HCT116 (cell line): ENCODE measurements around the gene CHDH. TPM values are rescaled to one million over a fixed set of nuclear protein-coding genes. Genes with fewer than 3 reads are reported as not detected.

Experiments used
- ATAC-seq: fragments of 200-7000 bp; cut with Tn5 transposase; 2 replicates; pipeline ENCODE4 v1.9.1; 2020; ENCODE audit warnings: mild to moderate bottlenecking, moderate library complexity
- BruUV-seq: library from RNA; stranded (reverse); fragments of 400-500 nt; replicated peaks from 2 replicates; lab custom pipeline; 2021; lab: Mats Ljungman, UMichigan
- CTCF ChIA-PET: fragments of 300-600 bp; sonication (Branson Sonifier 250); formaldehyde crosslinking; loops from one replicate; lab custom pipeline; 2021; ENCODE audit warnings: antibody characterized with exemption; lab: Charles Lee
- POLR2A ChIA-PET: fragments of 300-600, 350-600 bp; sonication (Branson Sonifier 250); formaldehyde crosslinking; loops from one replicate; lab custom pipeline; 2021; ENCODE audit warnings: antibody characterized with exemption; lab: Charles Lee
- RAD21 ChIA-PET, 2 experiments: fragments of 300-600 bp; sonication (Branson Sonifier 250); formaldehyde crosslinking; loops; one replicate each; lab custom pipeline; 2023; ENCODE audit warnings: low total read pairs in 2 of 2; ENCODE audit not compliant: uncharacterized antibody in 2 of 2, unreplicated experiment in 2 of 2, low non-redundant PET in 1 of 2; lab: Charles Lee
- DNase-seq: peaks from one replicate; pipeline ENCODE4 v3.0.0-alpha.2; 2010; ENCODE audit warnings: low read depth, low spot score
- H2AFZ ChIP-seq: fragments of 200-600 bp; shearing (Covaris generic), sonication (generic); 2 replicates; pipeline ENCODE4 v1.6.1; 2017; ENCODE audit warnings: low read depth, mixed run types, mixed read lengths, antibody characterized with exemption, low read length; ENCODE audit not compliant: poor library complexity, severe bottlenecking
- H3K27ac ChIP-seq: 2 replicates; pipeline ENCODE4 v1.5.1; 2012; ENCODE audit warnings: low read depth, low read length
- H3K27me3 ChIP-seq: fragments of 200-600 bp; sonication (generic); 2 replicates; pipeline ENCODE4 v1.6.1; 2016; ENCODE audit warnings: mixed run types, low read length, mixed read lengths; ENCODE audit not compliant: insufficient read depth
- H3K36me3 ChIP-seq, 2 experiments: fragments of 200-500 bp in 1 of 2; fragments of 200-600 bp in 1 of 2; sonication (Bioruptor generic) in 1 of 2; sonication (generic) in 1 of 2; 2 replicates each; pipeline versions ENCODE4 v1.5.1 to v1.6.1; 2014 to 2016; ENCODE audit warnings: low read length in 2 of 2, inconsistent platforms in 1 of 2, mixed read lengths in 1 of 2, mixed run types in 1 of 2; ENCODE audit not compliant: insufficient read depth in 2 of 2, control insufficient read depth in 1 of 2
- H3K4me1 ChIP-seq, 2 experiments: fragments of 200-600 bp in 1 of 2; sonication (generic) in 1 of 2; 2 replicates each; pipeline versions ENCODE4 v1.5.1 to v1.6.1; 2012 to 2017; ENCODE audit warnings: low read length in 2 of 2, inconsistent platforms in 1 of 2, mild to moderate bottlenecking in 1 of 2, mixed read lengths in 1 of 2, mixed run types in 1 of 2, moderate library complexity in 1 of 2; ENCODE audit not compliant: insufficient read depth in 2 of 2, control insufficient read depth in 1 of 2
- H3K4me2 ChIP-seq: fragments of 200-600 bp; sonication (generic); 2 replicates; pipeline ENCODE4 v1.6.1; 2017; ENCODE audit warnings: mixed run types, low read length, mixed read lengths
- H3K4me3 ChIP-seq, 2 experiments: fragments of 200-600 bp in 1 of 2; sonication (generic) in 1 of 2; replicated peaks in 1 of 2; 2 replicates each; pipeline ENCODE4 v1.5.1; 2011 to 2016; ENCODE audit warnings: low read length in 2 of 2, control low read depth in 1 of 2, low read depth in 1 of 2, mild to moderate bottlenecking in 1 of 2, mixed read lengths in 1 of 2, mixed run types in 1 of 2
- H3K79me2 ChIP-seq: fragments of 200-600 bp; sonication (generic); 2 replicates; pipeline ENCODE4 v1.6.1; 2017; ENCODE audit warnings: mild to moderate bottlenecking, mixed run types, low read length, moderate library complexity, mixed read lengths; ENCODE audit not compliant: insufficient read depth
- H3K9ac ChIP-seq: fragments of 200-600 bp; sonication (generic); 2 replicates; pipeline ENCODE4 v1.6.1; 2016; ENCODE audit warnings: low read length, mixed read lengths
- H3K9me2 ChIP-seq: fragments of 200-600 bp; sonication (generic), shearing (Covaris generic); 2 replicates; pipeline ENCODE4 v1.6.1; 2017; ENCODE audit warnings: mixed run types, mild to moderate bottlenecking, moderate library complexity; ENCODE audit not compliant: insufficient read depth
- H3K9me3 ChIP-seq, 2 experiments: fragments of 200-500 bp in 1 of 2; fragments of 200-600 bp in 1 of 2; sonication (Bioruptor generic) in 1 of 2; sonication (generic) in 1 of 2; 2 replicates each; pipeline ENCODE4 v1.6.1; 2014 to 2017; ENCODE audit warnings: low read length in 2 of 2, mixed read lengths in 2 of 2, inconsistent platforms in 1 of 2, low read depth in 1 of 2, mild to moderate bottlenecking in 1 of 2, mixed run types in 1 of 2, moderate library complexity in 1 of 2; ENCODE audit not compliant: control insufficient read depth in 1 of 2, insufficient read depth in 1 of 2
- H4K20me1 ChIP-seq: fragments of 200-600 bp; sonication (generic), shearing (Covaris generic); 2 replicates; pipeline ENCODE4 v1.6.1; 2017; ENCODE audit warnings: mixed run types, mild to moderate bottlenecking, moderate library complexity; ENCODE audit not compliant: insufficient read depth
- ATF3 ChIP-seq: IDR thresholded peaks from 2 replicates; pipeline ENCODE4 v1.6.1; 2012
- CBX3 ChIP-seq: IDR thresholded peaks from 2 replicates; pipeline ENCODE4 v1.6.1; 2012; ENCODE audit warnings: low read depth
- CTCF ChIP-seq, 3 experiments: fragments of 200-600 bp in 1 of 3; sonication (generic) in 1 of 3; IDR thresholded peaks in 2 of 3; conservative IDR thresholded peaks in 1 of 3; 2 replicates each; pipeline ENCODE4 v1.5.1; 2012 to 2017; ENCODE audit warnings: low read depth in 2 of 3, low read length in 2 of 3, antibody characterized with exemption in 1 of 3, borderline replicate concordance in 1 of 3, control low read depth in 1 of 3, mild to moderate bottlenecking in 1 of 3, mixed read lengths in 1 of 3, mixed run types in 1 of 3, moderate library complexity in 1 of 3; ENCODE audit not compliant: insufficient read depth in 1 of 3
- EGR1 ChIP-seq: IDR thresholded peaks from 2 replicates; pipeline ENCODE4 v1.6.1; 2012; ENCODE audit warnings: low read depth
- EZH2 ChIP-seq: fragments of 200-600 bp; sonication (generic); IDR thresholded peaks from 2 replicates; pipeline ENCODE4 v1.6.1; 2017; ENCODE audit warnings: antibody characterized with exemption, mixed run types
- EZH2phosphoT487 ChIP-seq: fragments of 200-600 bp; IDR thresholded peaks from 2 replicates; pipeline ENCODE4 v1.6.1; 2018; ENCODE audit warnings: antibody characterized with exemption, borderline replicate concordance
- FOSL1 ChIP-seq: IDR thresholded peaks from 2 replicates; pipeline ENCODE4 v1.6.1; 2012; ENCODE audit warnings: low read depth
- JUND ChIP-seq: IDR thresholded peaks from 2 replicates; pipeline ENCODE4 v1.6.1; 2012
- MAX ChIP-seq: IDR thresholded peaks from 2 replicates; pipeline ENCODE4 v1.6.1; 2012
- POLR2A ChIP-seq: IDR thresholded peaks from 2 replicates; pipeline ENCODE4 v1.7.0; 2011; ENCODE audit warnings: borderline replicate concordance; ENCODE audit not compliant: insufficient read depth, insufficient read length; ENCODE audit errors: extremely low read depth
- RAD21 ChIP-seq: IDR thresholded peaks from 2 replicates; pipeline ENCODE4 v1.6.1; 2012; ENCODE audit warnings: low read depth, mild to moderate bottlenecking
- REST ChIP-seq: IDR thresholded peaks from 2 replicates; pipeline ENCODE4 v1.6.1; 2012; ENCODE audit warnings: low read depth
- SP1 ChIP-seq: IDR thresholded peaks from 2 replicates; pipeline ENCODE4 v1.6.1; 2012; ENCODE audit warnings: low read depth
- SRF ChIP-seq: IDR thresholded peaks from 2 replicates; pipeline ENCODE4 v1.6.1; 2012; ENCODE audit warnings: low read depth
- TCF7L2 ChIP-seq: IDR thresholded peaks from 2 replicates; pipeline ENCODE4 v1.7.0; 2011; ENCODE audit warnings: borderline replicate concordance, inconsistent platforms; ENCODE audit not compliant: insufficient read depth, insufficient read length; ENCODE audit errors: extremely low read depth
- YY1 ChIP-seq: IDR thresholded peaks from 2 replicates; pipeline ENCODE4 v1.6.1; 2011; ENCODE audit warnings: low read length, low read depth, moderate library complexity, mild to moderate bottlenecking; ENCODE audit not compliant: insufficient replicate concordance; ENCODE audit errors: extremely low read depth
- ZBTB33 ChIP-seq: IDR thresholded peaks from 2 replicates; pipeline ENCODE4 v1.6.1; 2011; ENCODE audit warnings: mild to moderate bottlenecking, low read length, moderate library complexity; ENCODE audit not compliant: insufficient replicate concordance; ENCODE audit errors: extremely low read depth
- ZFX ChIP-seq: fragments of 450-650 bp; IDR thresholded peaks from 2 replicates; pipeline ENCODE4 v1.6.1; 2017
- ZNF274 ChIP-seq: fragments of 200-500 bp; sonication (Bioruptor generic); IDR thresholded peaks from 2 replicates; pipeline ENCODE4 v1.6.1; 2014; ENCODE audit warnings: mild to moderate bottlenecking, low read depth, low read length, inconsistent platforms
- intact Hi-C: fragments of 100-400 bp; cut with micrococcal nuclease; formaldehyde crosslinking; loops from 2 replicates; pipeline ENCODE4 v1.10.0; 2022
- total RNA-seq: library from RNA; stranded (reverse); gene quantifications from one replicate; pipeline ENCODE4 v1.2.1, GENCODE V29; 2021; ENCODE audit not compliant: unreplicated experiment

The CHDH gene
- total RNA-seq, 1 experiment from 2014 or later = 10.8 TPM

DNA sequence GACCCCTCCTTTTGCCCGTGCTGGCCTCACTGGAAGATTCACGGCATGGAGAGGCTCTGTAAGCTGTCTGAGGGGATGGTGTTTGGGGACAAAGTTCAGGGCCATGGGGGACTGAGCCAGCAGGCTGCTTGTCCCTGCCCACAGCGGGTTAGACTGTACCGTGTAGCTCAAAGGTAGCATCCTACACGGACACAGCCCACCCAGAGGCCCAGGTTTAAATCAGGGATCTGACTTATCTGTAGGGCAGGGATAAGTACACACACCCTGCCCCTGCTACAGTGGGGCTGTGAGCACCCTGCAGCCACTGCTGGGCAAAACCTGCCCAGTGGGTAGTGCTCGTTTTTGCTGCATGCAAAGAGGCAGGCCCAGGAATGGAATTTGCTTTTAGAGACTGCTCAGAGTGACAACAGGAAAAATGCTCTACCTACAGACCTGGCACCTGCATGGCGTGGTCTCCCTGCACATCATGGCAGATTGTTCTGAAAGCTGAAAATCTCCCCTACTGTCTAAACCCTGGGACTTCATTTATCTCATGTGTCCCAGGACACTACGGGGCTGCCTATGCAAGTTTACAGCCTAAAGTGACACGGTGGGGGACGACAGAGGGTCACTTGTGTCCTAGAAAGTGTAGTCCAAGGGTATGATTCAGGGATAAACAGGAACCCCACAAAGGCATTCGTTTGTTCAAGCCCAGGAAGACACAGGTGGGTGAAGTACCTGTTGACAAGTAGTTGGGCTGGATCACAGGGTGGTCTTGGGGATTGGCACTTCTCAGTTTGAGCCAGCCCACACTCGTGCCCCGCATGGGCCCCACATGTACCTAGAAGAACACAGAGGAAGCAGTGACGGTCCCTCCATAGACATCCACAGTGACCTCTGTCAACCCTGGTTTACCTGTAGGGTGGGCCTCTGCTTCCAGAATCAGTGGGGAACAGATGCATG lies 27.7 kb downstream of the CHDH start:
- Histone ChIP-seq H3K27ac (no peak overlapping the region), H3K79me2 (no peaks in the 10 kb centered on the region), H3K4me3 (no peak overlapping the region), H3K9me3 (no peaks in the 10 kb centered on the region), H3K9ac (no peak overlapping the region), H2AFZ (no peak overlapping the region), H4K20me1 (no peaks in the 10 kb centered on the region), H3K9me2 (no peaks in the 10 kb centered on the region), H3K4me2 (no peak overlapping the region), H3K36me3 (no peaks in the 10 kb centered on the region; a peak in 1 of 4 replicates), H3K4me1 (no peaks in the 10 kb centered on the region), H3K27me3 (no peaks in the 10 kb centered on the region)
- ChIA-PET RAD21 (no interaction called here), POLR2A (no interaction called here), CTCF (no interaction called here)
- intact Hi-C loops = no loop called here
- BruUV-seq = no TSS peak
- ATAC-seq = no peak
- TF ChIP-seq REST = no peak
- TF ChIP-seq TCF7L2 = no peak
- TF ChIP-seq ZNF274 = no peak
- TF ChIP-seq MAX = no peak
- no peak for TF ChIP-seq CBX3
- no peak for TF ChIP-seq EZH2
- no peak for TF ChIP-seq ATF3
- TF ChIP-seq FOSL1 = no peak
- no peak for TF ChIP-seq RAD21
- TF ChIP-seq ZFX = no peak
- TF ChIP-seq YY1 = no peak
- no peak for TF ChIP-seq EZH2phosphoT487
- no peak for TF ChIP-seq CTCF (IDR thresholded peaks at IDR 0.05 in 2 of 3, conservative IDR thresholded peaks at IDR 0.05 in 1 of 3; ENCODE audit: borderline replicate concordance in 1 of 3, insufficient read depth in 1 of 3, low read depth in 2 of 3, low read length in 2 of 3)
- TF ChIP-seq ZBTB33 = no peak
- TF ChIP-seq SRF = no peak
- TF ChIP-seq POLR2A = no peak
- no peak for TF ChIP-seq SP1
- no peak for TF ChIP-seq EGR1
- no peak for TF ChIP-seq JUND
- no peak for DNase-seq
